CMK (cell line): ENCODE measurements around the gene MT1F.

ENCODE experiments used
- DNase-seq: peaks from one replicate; pipeline ENCODE4 v3.0.0-alpha.2; 2010; ENCODE audit warnings: low read depth

Gene MT1F

GRCh38 chr16:56625943-56626654, 31.7 kb upstream of the MT1F start:
- no peak for DNase-seq

- no peak for DNase-seq
These were observed 31.1 kb upstream of the MT1F start for GRCh38 chr16:56626685-56627084.

GRCh38 chr16:56628486-56629350, 29.0 kb upstream of the MT1F start:
- no peak for DNase-seq

GRCh38 chr16:56629531-56629930, 28.2 kb upstream of the MT1F start:
- no peak for DNase-seq

- DNase-seq = no peak
These were observed 27.6 kb upstream of the MT1F start for GRCh38 chr16:56630134-56630533.

GRCh38 chr16:56631197-56631596, 26.6 kb upstream of the MT1F start:
- no peak for DNase-seq

- no peak for DNase-seq
These were observed 26.0 kb upstream of the MT1F start for GRCh38 chr16:56631832-56632155.

GRCh38 chr16:56632156-56632847, 25.5 kb upstream of the MT1F start, which contains the start of gene MT1M:
Gene MT1M (plus strand): TSS chr16:56632659. CDS start chr16:56632732, 73 bp downstream.
- no peak for DNase-seq

GRCh38 chr16:56632848-56633365, 24.9 kb upstream of the MT1F start:
- DNase-seq = no peak

- DNase-seq = no peak
These were observed 24.2 kb upstream of the MT1F start for GRCh38 chr16:56633535-56633934.

GRCh38 chr16:56634715-56635440, 22.9 kb upstream of the MT1F start:
- no peak for DNase-seq

- no peak for DNase-seq
These were observed 22.3 kb upstream of the MT1F start for GRCh38 chr16:56635441-56635967.

- DNase-seq = no peak
These were observed 20.9 kb upstream of the MT1F start for GRCh38 chr16:56636616-56637413.

- DNase-seq = no peak
These were observed 19.7 kb upstream of the MT1F start, which contains the start of gene MT1A for GRCh38 chr16:56637814-56638750. Gene MT1A (plus strand): TSS chr16:56638666. CDS start chr16:56638739, 73 bp downstream.

GRCh38 chr16:56639045-56639444, 18.7 kb upstream of the MT1F start:
- DNase-seq = no peak

GRCh38 chr16:56640076-56640475, 17.7 kb upstream of the MT1F start:
- DNase-seq = no peak

- DNase-seq = no peak
These were observed 16.6 kb upstream of the MT1F start for GRCh38 chr16:56641166-56641565.

GRCh38 chr16:56643080-56643778, 14.5 kb upstream of the MT1F start:
- no peak for DNase-seq

GRCh38 chr16:56643833-56644232, 13.9 kb upstream of the MT1F start:
- no peak for DNase-seq
